ENCODE data around the gene PDE8B. TPM values are rescaled to one million over a fixed set of nuclear protein-coding genes. Genes with fewer than 3 reads are reported as not detected.

PDE8B gene
- polyA plus RNA-seq, 1 experiment: 0.02 TPM

Other genes starting within 250 kb of the PDE8B start
- 13.4 and 22.8 TPM in 2 replicates for gene AGGF1, start 180.3 kb upstream of the PDE8B start, polyA plus RNA-seq (2011; rRNA removed)
- gene ZBED3, start 123.4 kb upstream of the PDE8B start, polyA plus RNA-seq (2011; rRNA removed): 7.3 TPM in 2 replicates